ENCODE measurements around the gene SCMH1.
A peak's percentile ranks its signal among the peaks of the same experiment; 100 is the strongest.
"Not testable (repeated sequence)": the region's sequence is repeated elsewhere in the genome, so short reads cannot be mapped to it uniquely, and the experiment has no call there.

SCMH1 gene

DNA sequence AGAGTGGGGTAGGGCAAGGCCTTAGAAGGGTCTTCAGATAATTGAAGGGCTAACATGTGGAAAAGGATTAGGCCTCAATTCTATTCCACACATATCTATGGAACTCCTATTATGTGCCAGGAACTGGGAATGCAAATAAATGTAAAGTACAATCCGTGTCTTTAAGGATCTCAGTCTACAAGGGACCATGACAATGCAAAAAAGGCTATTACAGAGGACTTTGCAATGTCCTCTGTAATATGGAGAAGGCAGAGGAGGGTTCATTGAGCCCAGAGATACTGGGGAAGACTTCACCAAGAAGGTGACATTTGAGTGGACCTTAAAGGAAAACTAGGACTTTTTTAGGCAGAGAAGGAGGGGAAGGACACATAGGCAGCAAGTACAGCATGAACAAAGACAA lies 4.5 kb upstream of the SCMH1 start:
- no peak for DNase-seq

- no peak for DNase-seq
Measured at GRCh38 chr1:41245659-41246058, 3.6 kb upstream of the SCMH1 start.

- no peak for DNase-seq
Measured at GRCh38 chr1:41243079-41243385, 926 bp upstream of the SCMH1 start.

GRCh38 chr1:41242342-41243078 lies 404 bp upstream of the SCMH1 start:
- DNase-seq: peak; percentile 56

DNA sequence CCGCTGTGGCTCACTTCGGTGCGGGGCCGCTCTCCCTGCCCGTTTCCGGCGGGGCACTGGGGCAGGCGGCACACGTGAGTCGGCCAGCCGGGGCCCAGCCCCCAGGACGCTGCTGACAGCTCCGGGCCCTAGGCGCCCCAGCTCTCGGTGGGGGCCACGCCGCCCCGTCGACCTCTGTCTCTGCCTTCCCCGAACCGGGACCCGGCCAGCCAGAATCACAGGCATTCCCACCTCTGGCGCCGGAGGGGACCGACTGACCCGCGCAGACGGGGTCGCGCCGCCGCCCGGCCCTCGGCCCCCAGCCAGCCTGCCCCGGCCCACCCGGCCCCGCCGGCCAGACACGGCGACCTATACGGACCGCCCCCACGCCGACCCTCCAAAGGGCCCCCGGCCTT lies 755 bp downstream of the SCMH1 start:
- DNase-seq: peak; percentile 61

DNA sequence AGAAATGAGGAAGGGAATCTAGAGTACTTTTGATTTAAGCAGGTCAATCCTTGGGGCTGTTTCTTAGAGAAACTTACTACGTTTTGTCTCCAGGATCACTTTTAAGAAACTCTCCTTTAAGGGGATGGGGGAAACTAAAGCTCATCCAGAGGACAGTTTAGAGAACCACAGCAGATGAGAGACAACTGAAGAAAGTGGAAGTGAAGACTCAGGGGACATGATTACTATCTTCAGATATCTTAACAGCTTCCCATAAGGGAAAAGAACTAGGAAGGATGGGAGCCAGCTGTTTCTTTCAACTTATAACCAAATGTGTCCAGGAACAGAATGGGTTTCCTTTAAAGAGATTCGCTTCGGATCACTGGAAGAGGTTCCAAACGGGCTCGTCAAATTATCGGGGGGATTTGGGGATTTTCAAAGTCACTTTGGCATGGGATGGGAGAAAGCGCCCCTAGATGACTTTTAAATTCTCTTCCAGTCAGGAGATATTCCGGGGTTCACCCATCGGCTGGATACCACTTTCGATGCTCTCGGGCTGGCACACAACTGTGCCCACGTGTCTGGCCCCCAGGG lies 1.2 kb downstream of the SCMH1 start:
- no peak for DNase-seq

GRCh38 chr1:41239988-41240610 lies 2.0 kb downstream of the SCMH1 start:
- DNase-seq: no peak

DNA sequence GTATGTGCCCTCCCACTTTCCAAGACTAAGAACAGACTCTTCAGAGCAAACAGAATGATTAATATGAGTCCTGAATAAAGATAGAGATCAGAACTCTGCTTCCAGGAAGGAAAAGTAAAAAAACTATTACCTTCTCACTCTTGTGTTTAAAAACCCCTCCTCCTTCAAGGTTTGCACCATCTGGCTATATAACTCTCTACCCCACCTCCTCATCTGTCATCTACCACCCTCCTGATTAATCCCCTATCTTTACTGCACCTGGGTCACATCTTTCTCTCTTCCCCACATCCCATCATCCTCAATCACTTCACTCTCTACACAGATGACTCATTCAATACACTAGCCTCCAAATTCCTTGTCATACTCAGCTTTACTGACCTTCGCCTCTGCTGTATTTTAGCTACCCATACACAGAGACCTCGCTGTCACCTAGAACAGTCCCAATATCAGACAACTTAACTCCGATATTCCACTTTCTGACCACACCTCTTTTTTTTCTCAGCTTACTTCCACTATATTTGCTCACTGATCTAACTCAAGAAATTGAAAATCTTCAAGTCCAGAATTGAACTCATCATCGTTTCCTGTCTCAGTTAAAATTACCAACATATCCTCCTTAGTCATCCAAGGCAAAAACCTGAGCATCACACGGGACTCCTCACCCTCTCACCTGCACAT lies 3.7 kb downstream of the SCMH1 start:
- no peak for DNase-seq

GRCh38 chr1:41236781-41237180 lies 5.3 kb downstream of the SCMH1 start:
- DNase-seq: no peak

- DNase-seq: no peak
Measured at GRCh38 chr1:41235893-41236292, 6.2 kb downstream of the SCMH1 start.

GRCh38 chr1:41233708-41234107 lies 8.4 kb downstream of the SCMH1 start:
- DNase-seq: no peak

DNA sequence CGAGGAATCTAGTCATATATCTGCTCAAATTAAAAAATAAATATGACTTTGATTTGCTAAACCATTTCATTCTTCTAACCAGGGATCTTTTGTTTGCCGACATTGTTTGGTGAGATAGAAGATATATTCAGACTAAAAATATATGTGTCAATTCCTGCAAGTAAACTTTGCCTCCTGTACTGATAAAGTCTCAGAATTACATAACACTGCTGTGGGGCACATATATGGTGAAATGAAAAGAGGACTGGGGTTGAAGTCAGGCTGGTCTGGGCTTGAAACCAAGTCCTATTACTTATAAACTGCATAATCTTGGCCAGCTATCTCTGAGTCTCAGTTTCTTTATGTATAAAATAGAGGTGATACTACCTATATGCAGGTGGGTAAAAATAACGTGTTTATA lies 9.8 kb downstream of the SCMH1 start:
- DNase-seq: no peak

GRCh38 chr1:41230656-41231055 lies 11.4 kb downstream of the SCMH1 start:
- no peak for DNase-seq

- DNase-seq: not testable (repeated sequence)
Measured at GRCh38 chr1:41229219-41229618, 12.9 kb downstream of the SCMH1 start.

DNA sequence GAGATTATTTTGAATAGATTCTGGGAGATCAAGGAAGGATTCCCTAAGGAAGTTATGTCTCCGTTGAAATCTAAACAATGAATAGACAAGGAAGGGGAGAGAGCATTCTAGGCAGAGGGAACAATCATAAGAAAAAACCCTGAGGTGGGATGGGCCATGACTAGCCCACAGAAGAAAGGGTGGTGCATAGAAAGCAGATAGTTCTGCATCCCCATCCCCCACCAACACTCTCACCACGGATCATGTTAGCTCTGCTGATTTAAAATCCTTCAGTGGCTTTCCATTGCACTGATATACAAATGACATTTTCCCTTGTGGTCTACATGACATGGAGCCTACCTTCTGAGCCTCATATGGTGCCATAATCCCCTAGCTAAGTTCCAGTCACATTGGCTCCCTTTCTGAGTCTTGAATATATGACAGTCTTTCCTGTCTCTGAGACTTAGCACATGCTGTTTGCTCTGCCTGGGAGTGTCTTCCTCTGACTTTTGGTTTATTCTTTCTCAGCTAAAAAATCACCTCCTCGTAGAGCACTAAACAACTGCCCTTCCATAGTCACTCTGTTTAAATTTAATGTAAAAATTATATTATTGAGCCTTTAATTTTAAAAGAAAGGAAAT lies 15.2 kb downstream of the SCMH1 start:
- DNase-seq: no peak

DNA sequence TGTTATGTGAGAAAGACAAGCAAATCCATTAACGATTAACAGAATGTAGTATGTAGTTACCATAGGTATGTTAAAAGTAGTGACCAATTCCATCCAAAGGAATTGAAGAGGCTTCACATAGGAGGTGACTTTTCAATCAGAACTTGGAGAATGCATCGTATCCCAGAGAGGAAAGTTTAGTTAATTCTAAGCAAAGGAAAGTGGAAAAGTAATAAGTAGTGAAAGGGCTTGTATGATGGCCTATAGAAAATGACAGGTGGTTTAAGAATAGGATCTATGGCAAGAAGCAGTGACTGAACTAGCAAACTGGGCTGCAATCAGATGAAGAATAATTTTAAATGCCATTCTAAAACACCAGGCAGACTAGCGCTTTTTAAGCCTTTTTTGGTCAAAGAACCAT lies 16.6 kb downstream of the SCMH1 start:
- DNase-seq: no peak

DNA sequence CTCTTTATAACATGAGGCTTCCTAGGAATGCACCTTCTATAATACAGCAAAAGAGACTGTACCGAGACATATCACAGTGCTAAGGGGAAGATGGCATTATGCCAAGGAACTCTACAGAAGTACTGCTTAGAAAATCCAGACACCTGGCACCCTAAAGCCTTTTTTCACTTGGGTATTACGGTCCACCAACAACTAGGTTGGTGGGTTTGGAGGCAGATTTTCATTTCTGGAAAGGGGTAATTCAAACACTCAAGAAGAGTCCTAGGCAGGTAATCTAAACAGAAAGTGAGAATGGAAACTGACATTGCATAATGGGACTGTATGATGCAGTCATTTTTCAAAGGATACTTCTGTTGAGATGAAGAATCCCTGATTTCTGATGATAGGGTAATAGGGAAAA lies 19.6 kb downstream of the SCMH1 start:
- DNase-seq: no peak

GRCh38 chr1:41221995-41222394 lies 20.1 kb downstream of the SCMH1 start:
- DNase-seq: no peak

GRCh38 chr1:41218152-41218551 lies 24.0 kb downstream of the SCMH1 start:
- DNase-seq: no peak

- DNase-seq: no peak
Measured at GRCh38 chr1:41217441-41217840, 24.7 kb downstream of the SCMH1 start.

DNA sequence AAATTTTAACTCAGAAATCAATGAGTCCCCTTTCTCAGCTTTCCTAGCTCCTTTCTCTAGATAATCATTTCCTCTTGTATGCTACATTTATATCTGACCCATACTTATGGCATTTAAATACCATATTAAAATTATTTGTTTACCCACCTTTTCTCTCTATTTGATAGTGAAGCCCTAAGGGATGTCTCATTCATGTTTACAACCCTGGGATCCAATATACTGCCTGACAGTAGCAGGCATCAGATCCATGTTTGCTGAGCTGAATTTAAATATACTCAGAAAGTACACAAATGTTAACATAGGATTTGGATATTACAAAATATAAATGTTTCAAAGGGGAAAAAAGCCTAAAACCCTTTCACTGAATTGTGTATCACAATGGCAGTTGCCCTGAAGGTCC lies 26.5 kb downstream of the SCMH1 start:
- no peak for DNase-seq

GRCh38 chr1:41213341-41213740 lies 28.8 kb downstream of the SCMH1 start:
- DNase-seq: no peak

DNA sequence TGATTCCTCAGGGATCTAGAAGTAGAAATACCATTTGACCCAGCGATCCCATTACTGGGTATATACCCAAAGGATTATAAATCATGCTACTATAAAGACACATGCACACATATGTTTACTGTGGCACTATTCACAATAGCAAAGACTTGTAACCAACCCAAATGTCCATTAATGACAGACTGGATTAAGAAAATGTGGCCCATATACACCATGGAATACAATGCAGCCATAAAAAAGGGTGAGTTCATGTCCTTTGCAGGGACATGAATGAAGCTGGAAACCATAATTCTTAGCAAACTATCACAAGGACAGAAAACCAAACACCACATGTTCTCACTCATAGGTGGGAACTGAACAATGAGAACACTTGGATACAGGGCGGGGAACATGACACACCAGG lies 30.5 kb downstream of the SCMH1 start:
- DNase-seq: not testable (repeated sequence)

- DNase-seq: not testable (repeated sequence)
Measured at GRCh38 chr1:41207053-41207452, 35.1 kb downstream of the SCMH1 start.
